HG03039 (cell line): ENCODE measurements around the gene TCF12.
"Not testable (repeated sequence)": the region's sequence is repeated elsewhere in the genome, so short reads cannot be mapped to it uniquely, and the experiment has no call there.

ENCODE experiments used
- ATAC-seq: cut with Tn5 transposase; IDR thresholded peaks from one replicate; pipeline ENCODE4 v1.9.1; 2021; ENCODE audit warnings: mild to moderate bottlenecking, moderate library complexity; ENCODE audit not compliant: unreplicated experiment

TCF12 gene

GRCh38 chr15:57159767-57160166, 241.3 kb downstream of the TCF12 start:
- ATAC-seq = no peak

GRCh38 chr15:57160823-57161560, 242.5 kb downstream of the TCF12 start:
- ATAC-seq = no peak

- ATAC-seq = not testable (repeated sequence)
These were observed 245.8 kb downstream of the TCF12 start for GRCh38 chr15:57164251-57164650.

- ATAC-seq = no peak
These were observed 247.5 kb downstream of the TCF12 start for GRCh38 chr15:57165992-57166391.

- ATAC-seq = no peak
These were observed 249.5 kb downstream of the TCF12 start for GRCh38 chr15:57167821-57168395.

GRCh38 chr15:57169643-57170042, 251.2 kb downstream of the TCF12 start:
- no peak for ATAC-seq

- no peak for ATAC-seq
These were observed 253.0 kb downstream of the TCF12 start for GRCh38 chr15:57171426-57171825.

- ATAC-seq = no peak
These were observed 254.5 kb downstream of the TCF12 start for GRCh38 chr15:57172925-57173324.

- ATAC-seq = no peak
These were observed 264.6 kb downstream of the TCF12 start for GRCh38 chr15:57183041-57183440.

GRCh38 chr15:57183614-57184344, 265.3 kb downstream of the TCF12 start:
- no peak for ATAC-seq

- no peak for ATAC-seq
These were observed 266.1 kb downstream of the TCF12 start for GRCh38 chr15:57184502-57184901.

GRCh38 chr15:57185507-57186074, 267.1 kb downstream of the TCF12 start:
- ATAC-seq = no peak

- ATAC-seq = no peak
These were observed 271.0 kb downstream of the TCF12 start for GRCh38 chr15:57189466-57189865.

- no peak for ATAC-seq
These were observed 271.8 kb downstream of the TCF12 start for GRCh38 chr15:57190208-57190607.

- no peak for ATAC-seq
These were observed 274.7 kb downstream of the TCF12 start for GRCh38 chr15:57193161-57193560.

GRCh38 chr15:57195326-57195725, 276.9 kb downstream of the TCF12 start:
- ATAC-seq = no peak

GRCh38 chr15:57196865-57197264, 278.4 kb downstream of the TCF12 start:
- ATAC-seq = no peak

- ATAC-seq = no peak
These were observed 279.7 kb downstream of the TCF12 start for GRCh38 chr15:57198131-57198530.

GRCh38 chr15:57198654-57199291, 280.3 kb downstream of the TCF12 start:
- no peak for ATAC-seq

GRCh38 chr15:57201578-57201977, 283.1 kb downstream of the TCF12 start:
- ATAC-seq = no peak

GRCh38 chr15:57203906-57204305, 285.5 kb downstream of the TCF12 start:
- ATAC-seq = no peak
